Frontal cortex (tissue), 4 donors: ENCODE results near the gene GAL3ST2. TPM values are rescaled to one million over a fixed set of nuclear protein-coding genes. Genes with fewer than 3 reads are reported as not detected.
"Not testable (repeated sequence)": the region's sequence is repeated elsewhere in the genome, so short reads cannot be mapped to it uniquely, and the experiment has no call there.

Experiments used
- DNase-seq, 2 donors: peaks; one replicate each; pipeline ENCODE4 v3.0.0; 2012; ENCODE audit warnings: low spot score in 2 of 2
- FAIRE-seq: peaks from 2 replicates; lab custom pipeline; 2012; peaks lifted over from hg19 to GRCh38; lab: Jason Lieb, UNC
- total RNA-seq: library from RNA; depleted of rRNA; stranded (reverse); fragments of >200 nt; gene quantifications from one replicate; pipeline ENCODE4 v1.2.3, GENCODE V29; 2014
- donor health status: control.
- donor health status: control.
- donor health status: control.

Gene GAL3ST2
- total RNA-seq, 1 donor from 2014 or later = 0.41 TPM

- FAIRE-seq = no peak
- DNase-seq = no peak
Measured at GRCh38 chr2:241814643-241815476, 38.2 kb downstream of the GAL3ST2 start.

- DNase-seq (no peak), FAIRE-seq (no peak)
Measured at GRCh38 chr2:241815477-241816430, 39.1 kb downstream of the GAL3ST2 start.

- FAIRE-seq = no peak
- no peak for DNase-seq
Measured at GRCh38 chr2:241816431-241817121, 40.0 kb downstream of the GAL3ST2 start.

- DNase-seq (no peak), FAIRE-seq (no peak)
Measured at GRCh38 chr2:241817126-241817820, 40.7 kb downstream of the GAL3ST2 start.

GRCh38 chr2:241817821-241818215 lies 41.2 kb downstream of the GAL3ST2 start:
- FAIRE-seq, DNase-seq: not testable (repeated sequence)

- no peak for FAIRE-seq
- DNase-seq = no peak
Measured at GRCh38 chr2:241818229-241818942, 41.8 kb downstream of the GAL3ST2 start.

GRCh38 chr2:241818943-241819270 lies 42.3 kb downstream of the GAL3ST2 start:
- FAIRE-seq (no peak), DNase-seq (no peak)

- FAIRE-seq, DNase-seq: not testable (repeated sequence)
Measured at GRCh38 chr2:241819947-241820624, 43.5 kb downstream of the GAL3ST2 start.

- DNase-seq (no peak), FAIRE-seq (no peak)
Measured at GRCh38 chr2:241820625-241821384, 44.2 kb downstream of the GAL3ST2 start.

GRCh38 chr2:241821460-241822263 lies 45.0 kb downstream of the GAL3ST2 start:
- no peak for DNase-seq
- no peak for FAIRE-seq

GRCh38 chr2:241822264-241822623 lies 45.6 kb downstream of the GAL3ST2 start:
- DNase-seq (no peak), FAIRE-seq (no peak)

- DNase-seq, FAIRE-seq: not testable (repeated sequence)
Measured at GRCh38 chr2:241823531-241824437, 47.2 kb downstream of the GAL3ST2 start.

GRCh38 chr2:241827394-241827793 lies 50.8 kb downstream of the GAL3ST2 start:
- FAIRE-seq = no peak

GRCh38 chr2:241833101-241833663 lies 56.6 kb downstream of the GAL3ST2 start:
- DNase-seq (no peak), FAIRE-seq (no peak)

More at GRCh38 chr2:241827394-241827793, 50.8 kb downstream of the GAL3ST2 start:
- no peak for DNase-seq

GRCh38 chr2:241833756-241834526 lies 57.3 kb downstream of the GAL3ST2 start:
- not testable (repeated sequence) for DNase-seq, FAIRE-seq
